ENCODE data around the gene CALML3. TPM values are rescaled to one million over a fixed set of nuclear protein-coding genes. Genes with fewer than 3 reads are reported as not detected.

CALML3 gene
- total RNA-seq, 1 experiment from 2014 or later, result not detected

DNA sequence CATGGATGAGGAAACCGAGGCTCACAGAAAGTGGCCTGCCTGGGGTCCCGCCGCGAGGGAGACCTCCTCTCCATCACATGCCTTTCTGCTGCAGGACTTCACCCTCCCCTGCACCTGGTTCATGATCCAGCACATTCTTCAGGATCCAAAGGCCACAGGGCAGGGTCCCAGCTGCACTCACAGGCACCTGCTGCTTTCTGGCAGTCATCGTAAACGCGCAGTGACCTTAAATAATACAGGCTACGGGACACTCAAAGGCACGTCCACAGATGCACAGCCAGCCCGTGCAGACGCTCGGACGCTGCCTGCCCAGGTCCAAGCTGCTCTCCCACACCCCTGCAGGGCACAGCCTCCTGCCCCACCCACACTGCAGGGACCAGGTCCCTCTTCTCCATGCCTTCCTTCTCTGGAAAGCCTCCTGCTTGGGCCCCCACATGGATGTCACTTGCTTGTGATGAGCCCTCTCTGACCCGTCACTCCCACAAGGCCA, 49.9 kb downstream of the CALML3 start:
- no peak overlapping the region for H3K4me3 ChIP-seq (ENCODE audit: low read depth in 2 of 2, low read length in 2 of 2)
- no peaks in the 10 kb centered on the region for H3K9me3 ChIP-seq (ENCODE audit: control insufficient read depth, insufficient read depth, low read depth, low read length)
- POLR2A ChIA-PET, result no interaction called here
- CTCF ChIA-PET, result no interaction called here
- peak; percentile 57 for ATAC-seq
- H3K27me3 ChIP-seq (ENCODE audit: control insufficient read depth, insufficient read depth, low read length), result no peaks in the 10 kb centered on the region
- DNase-seq (ENCODE audit: low read depth, low spot score), result no peak
- no TSS peak for BruUV-seq (replicated peaks)
- in situ Hi-C loops (cut with HindIII; ENCODE audit: low pct_unique_long_range_greater_than_20kb, low sequenced_read_pairs) (no loop called here), intact Hi-C loops (cut with micrococcal nuclease; ENCODE audit: unreplicated experiment) (no loop called here)
- no peak overlapping the region for H3K27ac ChIP-seq (ENCODE audit: low read length)
- H3K36me3 ChIP-seq (ENCODE audit: control insufficient read depth, insufficient read depth, low read length), result no peaks in the 10 kb centered on the region
- TF ChIP-seq SIN3A (IDR thresholded peaks at IDR 0.05; ENCODE audit: borderline replicate concordance, insufficient read depth, low read depth, low read length), result no peak
- no peak for TF ChIP-seq TCF7L2 (IDR thresholded peaks at IDR 0.05; ENCODE audit: low read depth, low read length)
- TF ChIP-seq POLR2AphosphoS5 (IDR thresholded peaks at IDR 0.05; ENCODE audit: low read depth, low read length), result no peak
- TF ChIP-seq, protein P1, sequence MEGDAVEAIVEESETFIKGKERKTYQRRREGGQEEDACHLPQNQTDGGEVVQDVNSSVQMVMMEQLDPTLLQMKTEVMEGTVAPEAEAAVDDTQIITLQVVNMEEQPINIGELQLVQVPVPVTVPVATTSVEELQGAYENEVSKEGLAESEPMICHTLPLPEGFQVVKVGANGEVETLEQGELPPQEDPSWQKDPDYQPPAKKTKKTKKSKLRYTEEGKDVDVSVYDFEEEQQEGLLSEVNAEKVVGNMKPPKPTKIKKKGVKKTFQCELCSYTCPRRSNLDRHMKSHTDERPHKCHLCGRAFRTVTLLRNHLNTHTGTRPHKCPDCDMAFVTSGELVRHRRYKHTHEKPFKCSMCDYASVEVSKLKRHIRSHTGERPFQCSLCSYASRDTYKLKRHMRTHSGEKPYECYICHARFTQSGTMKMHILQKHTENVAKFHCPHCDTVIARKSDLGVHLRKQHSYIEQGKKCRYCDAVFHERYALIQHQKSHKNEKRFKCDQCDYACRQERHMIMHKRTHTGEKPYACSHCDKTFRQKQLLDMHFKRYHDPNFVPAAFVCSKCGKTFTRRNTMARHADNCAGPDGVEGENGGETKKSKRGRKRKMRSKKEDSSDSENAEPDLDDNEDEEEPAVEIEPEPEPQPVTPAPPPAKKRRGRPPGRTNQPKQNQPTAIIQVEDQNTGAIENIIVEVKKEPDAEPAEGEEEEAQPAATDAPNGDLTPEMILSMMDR (IDR thresholded peaks at IDR 0.05), result no peak
- TF ChIP-seq, protein P2, sequence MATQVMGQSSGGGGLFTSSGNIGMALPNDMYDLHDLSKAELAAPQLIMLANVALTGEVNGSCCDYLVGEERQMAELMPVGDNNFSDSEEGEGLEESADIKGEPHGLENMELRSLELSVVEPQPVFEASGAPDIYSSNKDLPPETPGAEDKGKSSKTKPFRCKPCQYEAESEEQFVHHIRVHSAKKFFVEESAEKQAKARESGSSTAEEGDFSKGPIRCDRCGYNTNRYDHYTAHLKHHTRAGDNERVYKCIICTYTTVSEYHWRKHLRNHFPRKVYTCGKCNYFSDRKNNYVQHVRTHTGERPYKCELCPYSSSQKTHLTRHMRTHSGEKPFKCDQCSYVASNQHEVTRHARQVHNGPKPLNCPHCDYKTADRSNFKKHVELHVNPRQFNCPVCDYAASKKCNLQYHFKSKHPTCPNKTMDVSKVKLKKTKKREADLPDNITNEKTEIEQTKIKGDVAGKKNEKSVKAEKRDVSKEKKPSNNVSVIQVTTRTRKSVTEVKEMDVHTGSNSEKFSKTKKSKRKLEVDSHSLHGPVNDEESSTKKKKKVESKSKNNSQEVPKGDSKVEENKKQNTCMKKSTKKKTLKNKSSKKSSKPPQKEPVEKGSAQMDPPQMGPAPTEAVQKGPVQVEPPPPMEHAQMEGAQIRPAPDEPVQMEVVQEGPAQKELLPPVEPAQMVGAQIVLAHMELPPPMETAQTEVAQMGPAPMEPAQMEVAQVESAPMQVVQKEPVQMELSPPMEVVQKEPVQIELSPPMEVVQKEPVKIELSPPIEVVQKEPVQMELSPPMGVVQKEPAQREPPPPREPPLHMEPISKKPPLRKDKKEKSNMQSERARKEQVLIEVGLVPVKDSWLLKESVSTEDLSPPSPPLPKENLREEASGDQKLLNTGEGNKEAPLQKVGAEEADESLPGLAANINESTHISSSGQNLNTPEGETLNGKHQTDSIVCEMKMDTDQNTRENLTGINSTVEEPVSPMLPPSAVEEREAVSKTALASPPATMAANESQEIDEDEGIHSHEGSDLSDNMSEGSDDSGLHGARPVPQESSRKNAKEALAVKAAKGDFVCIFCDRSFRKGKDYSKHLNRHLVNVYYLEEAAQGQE (IDR thresholded peaks at IDR 0.05; ENCODE audit: insufficient read depth in 1 of 2, low read depth in 2 of 2, low read length in 1 of 2), result no peak
- peaks cover 6% of the 10 kb centered on the region; the same call in 1 of the 2 replicates for H3K4me1 ChIP-seq (ENCODE audit: control insufficient read depth, insufficient read depth, low read length)

DNA sequence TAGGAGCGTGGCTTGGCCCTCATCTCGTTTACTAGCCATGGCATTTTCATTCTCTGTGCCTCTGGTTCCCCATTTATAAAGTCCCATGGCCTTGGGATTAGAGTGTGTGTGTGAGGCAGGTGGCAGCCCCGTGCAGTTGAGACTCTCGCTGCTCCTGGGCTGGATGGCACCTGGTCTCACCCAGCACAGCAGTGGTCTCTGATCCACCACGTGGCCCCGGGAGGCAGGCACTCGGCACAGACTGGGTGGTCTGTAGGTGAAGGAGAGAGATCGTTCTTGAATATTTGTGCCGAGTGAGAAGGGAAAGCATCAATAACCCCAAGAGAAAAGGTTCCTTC, 50.4 kb downstream of the CALML3 start:
- H3K27me3 ChIP-seq (ENCODE audit: control insufficient read depth, insufficient read depth, low read length), result no peaks in the 10 kb centered on the region
- CTCF ChIA-PET, result no interaction called here
- no peak overlapping the region for H3K4me3 ChIP-seq (ENCODE audit: low read depth in 2 of 2, low read length in 2 of 2)
- H3K9me3 ChIP-seq (ENCODE audit: control insufficient read depth, insufficient read depth, low read depth, low read length), result no peaks in the 10 kb centered on the region
- intact Hi-C loops (cut with micrococcal nuclease; ENCODE audit: unreplicated experiment), result no loop called here
- DNase-seq (ENCODE audit: low read depth, low spot score), result no peak
- H3K4me1 ChIP-seq (ENCODE audit: control insufficient read depth, insufficient read depth, low read length), result peaks cover 7% of the 10 kb centered on the region; the same call in 1 of the 2 replicates
- no peaks in the 10 kb centered on the region for H3K36me3 ChIP-seq (ENCODE audit: control insufficient read depth, insufficient read depth, low read length)
- POLR2A ChIA-PET, result no interaction called here
- no peak overlapping the region for H3K27ac ChIP-seq (ENCODE audit: low read length)
- in situ Hi-C loops (cut with HindIII; ENCODE audit: low pct_unique_long_range_greater_than_20kb, low sequenced_read_pairs), result no loop called here
- ATAC-seq, result peak; percentile 26; the same call in 1 of the 2 replicates
- BruUV-seq (replicated peaks), result no TSS peak
- TF ChIP-seq, protein P2 (IDR thresholded peaks at IDR 0.05; ENCODE audit: insufficient read depth in 1 of 2, low read depth in 2 of 2, low read length in 1 of 2), result no peak
- TF ChIP-seq TCF7L2 (IDR thresholded peaks at IDR 0.05; ENCODE audit: low read depth, low read length) (no peak), SIN3A (IDR thresholded peaks at IDR 0.05; ENCODE audit: borderline replicate concordance, insufficient read depth, low read depth, low read length) (no peak), POLR2AphosphoS5 (IDR thresholded peaks at IDR 0.05; ENCODE audit: low read depth, low read length) (no peak)
- TF ChIP-seq, protein P1 (IDR thresholded peaks at IDR 0.05), result no peak
